Skin of body (tissue), 2 donors: ENCODE results near the gene MYRIP. TPM values are rescaled to one million over a fixed set of nuclear protein-coding genes. Genes with fewer than 3 reads are reported as not detected.

Source experiments
- DNase-seq: peaks from one replicate; lab custom pipeline; 2025; lab: John Stamatoyannopoulos, UW
- total RNA-seq: library from RNA; depleted of rRNA; stranded (reverse); fragments of >200 nt; gene quantifications from one replicate; pipeline ENCODE4 v1.2.3, GENCODE V29; 2014

Gene MYRIP
- total RNA-seq, 1 donor from 2014 or later = 0.99 TPM

GRCh38 chr3:39903253-39903652 lies 93.8 kb downstream of the MYRIP start:
- DNase-seq = no peak

GRCh38 chr3:39905788-39906187 lies 96.4 kb downstream of the MYRIP start:
- no peak for DNase-seq

- no peak for DNase-seq
These were observed 98.6 kb downstream of the MYRIP start for GRCh38 chr3:39907981-39908380.

- no peak for DNase-seq
These were observed 100.7 kb downstream of the MYRIP start for GRCh38 chr3:39910135-39910534.

- no peak for DNase-seq
These were observed 101.5 kb downstream of the MYRIP start for GRCh38 chr3:39910826-39911464.

- peak; percentile 44 for DNase-seq
These were observed 102.3 kb downstream of the MYRIP start for GRCh38 chr3:39911465-39912309.

GRCh38 chr3:39915027-39915426 lies 105.6 kb downstream of the MYRIP start:
- no peak for DNase-seq

- no peak for DNase-seq
These were observed 107.8 kb downstream of the MYRIP start for GRCh38 chr3:39917065-39917773.

- no peak for DNase-seq
These were observed 109.9 kb downstream of the MYRIP start for GRCh38 chr3:39919281-39919680.

GRCh38 chr3:39920271-39920670 lies 110.9 kb downstream of the MYRIP start:
- DNase-seq = no peak

- no peak for DNase-seq
These were observed 118.1 kb downstream of the MYRIP start for GRCh38 chr3:39927479-39927878.

GRCh38 chr3:39933986-39934693 lies 124.7 kb downstream of the MYRIP start:
- no peak for DNase-seq

- DNase-seq = no peak
These were observed 125.3 kb downstream of the MYRIP start for GRCh38 chr3:39934696-39935095.

- DNase-seq = no peak
These were observed 125.9 kb downstream of the MYRIP start for GRCh38 chr3:39935261-39935660.

- no peak for DNase-seq
These were observed 127.4 kb downstream of the MYRIP start for GRCh38 chr3:39936848-39937247.

GRCh38 chr3:39937315-39937714 lies 127.9 kb downstream of the MYRIP start:
- DNase-seq = no peak

GRCh38 chr3:39937874-39938273 lies 128.5 kb downstream of the MYRIP start:
- DNase-seq = no peak

GRCh38 chr3:39941931-39942330 lies 132.5 kb downstream of the MYRIP start:
- no peak for DNase-seq

- peak; percentile 43 for DNase-seq
These were observed 151.2 kb downstream of the MYRIP start for GRCh38 chr3:39960515-39961191.

GRCh38 chr3:39961230-39961629 lies 151.8 kb downstream of the MYRIP start:
- no peak for DNase-seq

GRCh38 chr3:39962581-39962980 lies 153.2 kb downstream of the MYRIP start:
- peak; percentile 49 for DNase-seq
